Naive thymus-derived CD8-positive, alpha-beta T cell (primary cell): ENCODE data around the gene ANKS1B. TPM values are rescaled to one million over a fixed set of nuclear protein-coding genes. Genes with fewer than 3 reads are reported as not detected.
"Not testable (repeated sequence)": the region's sequence is repeated elsewhere in the genome, so short reads cannot be mapped to it uniquely, and the experiment has no call there.

Experiments used
- ATAC-seq, 2 donors: fragments of 150-1000 bp; cut with Tn5 transposase in 1 of 2; sonication (Bioruptor Pico), chemical (Tn5 transposase) in 1 of 2; 1 replicate in 1 of 2; 2 replicates in 1 of 2; pipeline ENCODE4 v1.10.0; 2021; ENCODE audit warnings: mild to moderate bottlenecking in 2 of 2, moderate library complexity in 2 of 2
- POLR2A ChIA-PET: fragments of 350-600 bp; sonication (Branson Sonifier 250); formaldehyde crosslinking; loops from one replicate; lab custom pipeline; 2021; ENCODE audit warnings: antibody characterized with exemption; lab: Charles Lee
- DNase-seq, 10 donors: peaks; one replicate each; pipeline versions ENCODE4 v3.0.0 to v3.0.0-alpha.2; 2020 to 2022
- H3K27ac Mint-ChIP-seq, 10 donors: one replicate each; pipeline ENCODE4 v1.8.0; 2020 to 2022; ENCODE audit warnings: mild to moderate bottlenecking in 10 of 10, mixed read lengths in 10 of 10, moderate library complexity in 4 of 10, inconsistent platforms in 1 of 10
- H3K27me3 Mint-ChIP-seq, 5 donors: one replicate each; pipeline ENCODE4 v1.8.0; 2021 to 2022; ENCODE audit warnings: mixed read lengths in 5 of 5
- H3K36me3 Mint-ChIP-seq, 3 donors: one replicate each; pipeline ENCODE4 v1.8.0; 2020 to 2022; ENCODE audit warnings: mixed read lengths in 3 of 3, mild to moderate bottlenecking in 2 of 3, inconsistent platforms in 1 of 3
- H3K4me1 Mint-ChIP-seq, 4 donors: one replicate each; pipeline ENCODE4 v1.8.0; 2021 to 2022; ENCODE audit warnings: mixed read lengths in 4 of 4
- H3K4me3 Mint-ChIP-seq, 10 donors: one replicate each; pipeline ENCODE4 v1.8.0; 2020 to 2022; ENCODE audit warnings: mild to moderate bottlenecking in 10 of 10, mixed read lengths in 10 of 10, moderate library complexity in 6 of 10, inconsistent platforms in 1 of 10
- H3K9me3 Mint-ChIP-seq, 9 donors: one replicate each; pipeline ENCODE4 v1.8.0; 2020 to 2022; ENCODE audit warnings: mixed read lengths in 9 of 9, mild to moderate bottlenecking in 3 of 9, inconsistent platforms in 1 of 9, moderate library complexity in 1 of 9
- polyA plus RNA-seq, 3 donors: library from polyadenylated mRNA; unstranded; fragments of 300-500 nt; fragmentation: Illumina TruSeq; gene quantifications; one replicate each; pipeline ENCODE4 v1.2.3, GENCODE V29; 2021
- total RNA-seq, 8 experiments: library from RNA in 2 of 8; stranded (reverse) in 2 of 8; gene quantifications; one replicate each; pipeline ENCODE4 v1.2.3 and lab custom pipeline; 2021 to 2026

The ANKS1B gene
- total and polyA plus RNA-seq, 5 experiments from 2014 or later: not detected

DNA sequence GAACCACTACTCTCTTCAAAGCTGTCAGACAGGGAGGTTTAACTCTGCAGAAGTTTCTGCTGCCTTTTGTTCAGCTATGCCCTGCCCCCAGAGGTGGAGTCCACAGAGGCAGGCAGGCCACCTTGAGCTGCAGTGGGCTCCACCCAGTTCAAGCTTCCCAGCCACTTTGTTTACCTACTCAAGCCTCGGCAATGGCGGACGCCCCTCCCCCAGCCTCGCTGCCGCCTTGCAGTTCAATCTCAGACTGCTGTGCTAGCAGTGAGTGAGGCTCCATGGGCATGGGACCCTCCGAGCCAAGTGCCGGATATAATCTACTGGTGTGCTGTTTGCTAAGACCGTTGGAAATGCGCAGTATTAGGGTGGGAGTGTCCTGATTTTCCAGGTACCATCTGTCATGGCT, 663.5 kb downstream of the ANKS1B start:
- H3K4me1 Mint-ChIP-seq, DNase-seq, POLR2A ChIA-PET, H3K36me3 Mint-ChIP-seq, ATAC-seq, H3K27ac Mint-ChIP-seq, H3K4me3 Mint-ChIP-seq, H3K27me3 Mint-ChIP-seq: not testable (repeated sequence)
- peaks cover 0 to 58% (median 19%) of the 10 kb centered on the region in 9 donors for H3K9me3 Mint-ChIP-seq

DNA sequence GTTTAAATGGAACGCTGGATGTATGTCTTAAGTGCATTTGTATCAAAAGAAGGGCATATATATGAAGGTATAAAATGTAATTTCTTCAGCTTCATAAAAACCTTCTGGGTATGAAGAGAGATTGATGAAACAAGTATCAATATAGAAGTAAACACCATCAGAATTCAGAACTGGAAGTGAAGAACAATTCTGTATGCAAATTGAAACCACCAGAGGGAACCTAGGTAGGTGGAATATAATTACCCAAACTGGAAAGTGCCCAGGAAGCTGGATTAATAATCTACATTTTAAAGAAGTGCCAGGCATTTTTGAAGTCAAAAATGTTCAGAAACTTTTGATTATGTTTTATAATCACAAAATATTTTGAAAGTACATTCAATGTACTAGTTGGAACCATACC, 673.4 kb downstream of the ANKS1B start:
- DNase-seq: no peak
- POLR2A ChIA-PET: no interaction called here
- Mint-ChIP-seq H3K27me3 (no peaks in the 10 kb centered on the region), H3K36me3 (no peaks in the 10 kb centered on the region), H3K4me3 (no peak overlapping the region), H3K27ac (no peak overlapping the region), H3K9me3 (peaks cover 0 to 34% (median 9%) of the 10 kb centered on the region in 9 donors), H3K4me1 (no peaks in the 10 kb centered on the region)
- ATAC-seq: no peak

DNA sequence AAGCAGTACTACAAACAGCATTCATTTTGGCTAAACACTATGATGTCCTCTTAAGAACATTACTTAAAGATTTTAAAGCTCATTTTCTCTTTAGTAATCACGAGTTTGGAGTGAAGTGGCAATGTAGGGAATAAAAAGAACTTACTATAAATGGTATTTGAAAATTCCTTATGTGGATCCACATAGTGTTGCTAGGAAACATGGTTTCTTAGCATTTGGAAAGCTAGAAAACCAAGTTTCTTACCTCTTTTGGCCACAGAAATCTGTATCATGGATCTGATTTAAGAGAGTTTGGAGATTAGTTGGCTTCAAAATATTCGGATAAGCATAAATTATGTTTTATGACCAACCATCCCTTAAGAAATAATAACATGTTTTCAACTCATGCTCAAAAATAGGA, 674.9 kb downstream of the ANKS1B start:
- no peak for DNase-seq
- Mint-ChIP-seq H3K27ac (no peak overlapping the region), H3K9me3 (peaks cover under 1 to 34% (median 9%) of the 10 kb centered on the region in 9 donors), H3K4me3 (no peak overlapping the region), H3K27me3 (no peaks in the 10 kb centered on the region), H3K4me1 (no peaks in the 10 kb centered on the region), H3K36me3 (no peaks in the 10 kb centered on the region)
- POLR2A ChIA-PET: no interaction called here
- no peak for ATAC-seq

GRCh38 chr12:99302874-99303273, 681.9 kb downstream of the ANKS1B start:
- POLR2A ChIA-PET: no interaction called here
- Mint-ChIP-seq H3K27me3 (no peaks in the 10 kb centered on the region), H3K4me3 (no peak overlapping the region), H3K9me3 (peaks cover 2 to 22% (median 7%) of the 10 kb centered on the region in 9 donors), H3K36me3 (no peaks in the 10 kb centered on the region), H3K4me1 (no peaks in the 10 kb centered on the region), H3K27ac (no peak overlapping the region)
- ATAC-seq (no peak), DNase-seq (no peak)

DNA sequence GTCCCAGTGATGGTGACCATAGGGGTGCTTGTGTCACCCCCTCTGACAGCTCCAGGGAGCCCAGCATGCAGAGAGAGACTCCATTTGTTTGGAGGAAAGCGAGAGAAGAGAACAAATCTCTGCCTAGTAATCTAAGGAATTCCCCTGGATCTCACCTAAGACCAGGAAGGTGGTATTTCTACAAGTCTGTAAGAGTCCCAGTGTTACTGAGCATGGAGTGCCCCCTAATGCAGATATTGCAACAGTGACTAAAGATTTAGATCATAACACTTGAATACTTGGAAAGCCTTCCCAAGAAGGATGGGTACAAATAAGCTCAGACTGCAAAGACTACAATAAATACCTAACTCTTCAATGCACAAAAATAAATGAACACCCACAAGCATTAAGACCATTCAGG, 697.6 kb downstream of the ANKS1B start:
- no peak for ATAC-seq
- POLR2A ChIA-PET: no interaction called here

DNA sequence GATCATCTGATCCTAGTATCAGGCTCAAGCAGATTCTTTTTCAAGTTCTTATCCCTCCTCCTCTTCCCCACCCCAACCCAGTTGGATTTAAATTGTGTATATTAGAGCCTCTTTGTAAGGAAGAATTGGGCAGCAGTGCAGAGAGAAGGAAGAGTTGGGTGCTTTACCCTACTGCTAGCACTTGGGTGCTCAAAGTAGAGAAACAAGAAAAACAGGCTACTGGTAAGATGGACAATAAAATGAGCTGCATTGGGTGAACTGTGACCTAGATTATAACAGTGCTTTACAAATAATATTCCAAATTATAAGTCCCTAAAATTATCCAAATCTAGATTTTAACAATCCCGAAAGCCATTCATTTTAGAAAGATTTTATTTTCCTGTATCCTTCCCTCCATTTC, 700.6 kb downstream of the ANKS1B start:
- Mint-ChIP-seq H3K9me3 (peaks cover 6 to 16% (median 9%) of the 10 kb centered on the region in 9 donors), H3K36me3 (no peaks in the 10 kb centered on the region), H3K27me3 (no peaks in the 10 kb centered on the region), H3K4me1 (no peaks in the 10 kb centered on the region), H3K4me3 (no peak overlapping the region), H3K27ac (no peak overlapping the region)
- POLR2A ChIA-PET: no interaction called here
- DNase-seq: no peak
- ATAC-seq: no peak

More for the DNA sequence above, 697.6 kb downstream of the ANKS1B start:
- H3K27me3 Mint-ChIP-seq: no peaks in the 10 kb centered on the region
- H3K4me1 Mint-ChIP-seq: no peaks in the 10 kb centered on the region
- H3K36me3 Mint-ChIP-seq: peaks cover 0 to 5% (median 3%) of the 10 kb centered on the region in 3 donors
- H3K9me3 Mint-ChIP-seq: peaks cover 9 to 37% (median 26%) of the 10 kb centered on the region in 9 donors
- H3K27ac Mint-ChIP-seq: no peak overlapping the region
- no peak overlapping the region for H3K4me3 Mint-ChIP-seq
- DNase-seq: no peak

DNA sequence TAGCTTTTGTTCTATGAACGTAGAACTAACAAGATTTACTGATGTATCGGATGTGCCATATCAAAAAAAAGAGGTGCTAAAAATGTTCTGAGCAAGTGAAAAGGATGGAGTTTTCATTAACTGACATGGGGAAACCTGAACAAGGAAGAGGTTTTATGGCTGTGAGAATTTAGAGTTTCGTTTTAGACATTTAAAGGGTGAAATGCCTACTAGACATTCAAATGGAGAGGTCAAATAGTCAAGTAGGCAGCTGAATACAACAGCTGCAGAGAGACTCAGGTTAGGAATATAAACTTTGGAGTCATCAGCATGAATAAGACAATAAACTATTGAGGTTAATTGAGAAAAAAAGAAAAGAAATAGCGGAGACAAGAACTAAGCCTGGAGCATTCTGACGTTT, 702.1 kb downstream of the ANKS1B start:
- Mint-ChIP-seq H3K9me3 (peaks cover 0 to 5% (median 3%) of the 10 kb centered on the region in 9 donors), H3K27ac (no peak overlapping the region), H3K36me3 (no peaks in the 10 kb centered on the region), H3K4me3 (no peak overlapping the region), H3K27me3 (no peaks in the 10 kb centered on the region), H3K4me1 (no peaks in the 10 kb centered on the region)
- POLR2A ChIA-PET: no interaction called here
- no peak for DNase-seq
- ATAC-seq: no peak

DNA sequence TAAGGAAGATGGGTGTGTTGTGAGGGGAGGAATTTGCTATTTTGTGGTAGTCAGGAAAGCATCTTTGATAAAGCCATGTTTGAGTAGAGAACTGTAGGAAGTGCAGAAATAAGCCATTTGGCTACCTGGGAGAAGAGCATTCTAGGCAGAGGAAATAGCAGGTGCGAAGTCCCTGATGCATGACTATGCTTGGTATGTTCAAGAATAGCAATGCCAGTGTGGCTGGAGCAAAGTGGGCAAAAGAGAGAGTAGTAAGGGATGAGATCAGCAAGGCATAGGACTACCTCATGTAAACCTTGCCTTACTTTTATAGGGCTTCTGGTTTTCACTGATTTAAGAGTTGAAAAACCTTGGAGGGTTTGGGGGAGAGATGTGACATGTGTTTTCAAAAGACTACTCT, 702.6 kb downstream of the ANKS1B start:
- no peaks in the 10 kb centered on the region for H3K4me1 Mint-ChIP-seq
- H3K27ac Mint-ChIP-seq: no peak overlapping the region
- ATAC-seq (no peak), DNase-seq (no peak)
- no peaks in the 10 kb centered on the region for H3K27me3 Mint-ChIP-seq
- POLR2A ChIA-PET: no interaction called here
- H3K36me3 Mint-ChIP-seq: no peaks in the 10 kb centered on the region
- H3K4me3 Mint-ChIP-seq: no peak overlapping the region
- H3K9me3 Mint-ChIP-seq: peaks cover 0 to 5% (median 2%) of the 10 kb centered on the region in 9 donors

DNA sequence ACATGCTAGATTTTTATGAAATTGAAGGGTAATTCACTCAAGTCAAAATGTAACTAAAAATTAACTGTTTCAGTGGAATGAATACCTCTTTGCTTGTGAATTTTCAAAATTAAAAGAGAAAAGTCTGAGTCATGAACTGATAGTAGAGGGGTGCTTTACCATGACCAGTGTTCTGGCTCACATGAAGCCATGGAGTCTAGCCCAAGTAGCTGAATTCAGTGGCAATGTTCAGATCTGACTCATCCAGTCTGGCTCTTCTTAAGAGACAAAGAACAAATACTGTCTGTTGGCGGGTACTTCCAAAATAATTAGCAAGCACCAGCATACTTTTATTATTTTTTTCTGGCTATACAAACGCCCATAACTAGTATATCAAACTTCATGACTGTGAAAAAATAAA, 703.5 kb downstream of the ANKS1B start:
- no peaks in the 10 kb centered on the region for H3K27me3 Mint-ChIP-seq
- H3K36me3 Mint-ChIP-seq: no peaks in the 10 kb centered on the region
- H3K4me3 Mint-ChIP-seq: no peak overlapping the region
- DNase-seq (no peak), ATAC-seq (no peak)
- no peaks in the 10 kb centered on the region for H3K4me1 Mint-ChIP-seq
- POLR2A ChIA-PET: no interaction called here
- H3K9me3 Mint-ChIP-seq: peaks cover 0 to 9% (median 3%) of the 10 kb centered on the region in 9 donors
- no peak overlapping the region for H3K27ac Mint-ChIP-seq

DNA sequence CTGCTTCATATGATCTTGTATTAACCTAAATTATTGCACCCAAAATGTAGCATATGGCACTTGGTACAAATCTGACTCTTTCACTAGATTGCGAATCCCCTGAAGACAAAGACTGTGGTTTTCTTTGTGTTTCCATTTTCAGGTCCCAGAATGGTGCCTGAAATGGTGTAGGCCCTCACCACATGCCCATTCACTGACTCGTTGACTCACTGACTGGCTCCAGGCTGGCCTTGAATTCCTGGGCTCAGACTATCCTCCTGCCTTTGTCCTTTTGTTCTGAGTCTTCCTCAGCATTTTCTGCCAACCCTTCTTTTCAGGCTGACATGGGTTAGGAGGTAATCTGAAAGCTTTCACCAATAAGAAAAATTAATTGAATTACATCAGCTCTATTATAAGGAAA, 705.8 kb downstream of the ANKS1B start:
- no peak for ATAC-seq
- H3K27me3 Mint-ChIP-seq: no peaks in the 10 kb centered on the region
- no peaks in the 10 kb centered on the region for H3K4me1 Mint-ChIP-seq
- DNase-seq: no peak
- H3K9me3 Mint-ChIP-seq: peaks cover 0 to 21% (median 7%) of the 10 kb centered on the region in 9 donors
- H3K36me3 Mint-ChIP-seq: no peaks in the 10 kb centered on the region
- no peak overlapping the region for H3K4me3 Mint-ChIP-seq
- POLR2A ChIA-PET: no interaction called here
- H3K27ac Mint-ChIP-seq: no peak overlapping the region

- no peaks in the 10 kb centered on the region for H3K36me3 Mint-ChIP-seq
- H3K27ac Mint-ChIP-seq: no peak overlapping the region
- H3K4me1 Mint-ChIP-seq: no peaks in the 10 kb centered on the region
- ATAC-seq (no peak), DNase-seq (no peak)
- H3K9me3 Mint-ChIP-seq: peaks cover 0 to 28% (median 7%) of the 10 kb centered on the region in 9 donors
- POLR2A ChIA-PET: no interaction called here
- no peaks in the 10 kb centered on the region for H3K27me3 Mint-ChIP-seq
- H3K4me3 Mint-ChIP-seq: no peak overlapping the region
Measured at GRCh38 chr12:99277591-99278379, 707.0 kb downstream of the ANKS1B start.

GRCh38 chr12:99271071-99271470, 713.7 kb downstream of the ANKS1B start:
- Mint-ChIP-seq H3K27ac (no peak overlapping the region), H3K4me1 (no peaks in the 10 kb centered on the region), H3K9me3 (peaks cover 3 to 36% (median 11%) of the 10 kb centered on the region in 9 donors), H3K36me3 (no peaks in the 10 kb centered on the region), H3K27me3 (no peaks in the 10 kb centered on the region), H3K4me3 (no peak overlapping the region)
- no peak for DNase-seq
- ATAC-seq: no peak
- POLR2A ChIA-PET: no interaction called here

DNA sequence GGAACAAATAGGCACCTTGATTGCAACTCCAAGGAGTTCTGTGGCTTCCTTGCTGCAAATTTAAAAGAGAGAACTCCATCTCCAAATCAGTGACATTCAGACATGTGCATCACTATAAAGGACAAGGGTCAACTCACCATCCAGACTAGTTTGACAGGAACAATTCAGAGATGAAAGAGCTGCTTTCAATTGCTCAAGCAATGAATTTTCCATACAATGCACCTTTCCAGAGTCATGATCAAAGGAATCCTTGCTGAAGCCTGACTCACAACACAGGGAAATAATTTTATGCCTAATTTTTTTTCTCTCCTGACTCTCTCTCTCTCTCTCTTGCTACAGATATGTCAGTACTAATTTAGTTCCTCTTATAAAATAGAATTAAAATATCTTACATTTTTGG, 717.7 kb downstream of the ANKS1B start:
- H3K36me3 Mint-ChIP-seq: no peaks in the 10 kb centered on the region
- no peak overlapping the region for H3K27ac Mint-ChIP-seq
- peaks cover 3 to 35% (median 9%) of the 10 kb centered on the region in 9 donors for H3K9me3 Mint-ChIP-seq
- H3K27me3 Mint-ChIP-seq: no peaks in the 10 kb centered on the region
- DNase-seq (no peak), ATAC-seq (no peak)
- H3K4me3 Mint-ChIP-seq: no peak overlapping the region
- POLR2A ChIA-PET: interaction anchor here (0.6 kb wide), 1 partner anchor 35 kb away, joined by 3 read pairs; no protein-coding TSS in a partner anchor
- H3K4me1 Mint-ChIP-seq: no peaks in the 10 kb centered on the region

- no peaks in the 10 kb centered on the region for H3K27me3 Mint-ChIP-seq
- H3K9me3 Mint-ChIP-seq: peaks cover 2 to 32% (median 6%) of the 10 kb centered on the region in 9 donors
- ATAC-seq (no peak), DNase-seq (no peak)
- H3K27ac Mint-ChIP-seq: no peak overlapping the region
- H3K4me1 Mint-ChIP-seq: no peaks in the 10 kb centered on the region
- no peaks in the 10 kb centered on the region for H3K36me3 Mint-ChIP-seq
- H3K4me3 Mint-ChIP-seq: no peak overlapping the region
- POLR2A ChIA-PET: no interaction called here
Measured at GRCh38 chr12:99265648-99266047, 719.1 kb downstream of the ANKS1B start.
